ENCODE results near the gene ZNF428. TPM values are rescaled to one million over a fixed set of nuclear protein-coding genes. Genes with fewer than 3 reads are reported as not detected.
"Not testable (repeated sequence)": the region's sequence is repeated elsewhere in the genome, so short reads cannot be mapped to it uniquely, and the experiment has no call there.

Gene ZNF428
- total and polyA plus RNA-seq, 2 donors = 27.4 to 51.5 TPM

GRCh38 chr19:43635561-43635940, 16.1 kb upstream of the ZNF428 start:
- DNase-seq (ENCODE audit: extremely low spot score); H3K4me3 ChIP-seq (ENCODE audit: low read depth, low read length); H3K36me3 ChIP-seq (ENCODE audit: insufficient read depth); H3K4me1 ChIP-seq (ENCODE audit: insufficient read depth); H3K27ac ChIP-seq (ENCODE audit: low read depth): not testable (repeated sequence)
- WGBS = 41% methylated on average over 2 of the region's 2 CpGs

GRCh38 chr19:43634872-43635560, 15.6 kb upstream of the ZNF428 start:
- H3K36me3 ChIP-seq (ENCODE audit: insufficient read depth) = no peaks in the 10 kb centered on the region
- 18% methylated on average over 17 of the region's 17 CpGs for WGBS
- no peak overlapping the region for H3K27ac ChIP-seq (ENCODE audit: low read depth)
- no peak overlapping the region for H3K4me3 ChIP-seq (ENCODE audit: low read depth, low read length)
- no peak for DNase-seq (ENCODE audit: extremely low spot score)
- no peaks in the 10 kb centered on the region for H3K4me1 ChIP-seq (ENCODE audit: insufficient read depth)

GRCh38 chr19:43634506-43634871, 15.1 kb upstream of the ZNF428 start:
- 30% methylated on average over 5 of the region's 5 CpGs for WGBS
- H3K27ac ChIP-seq (ENCODE audit: low read depth) = no peak overlapping the region
- no peak overlapping the region for H3K4me3 ChIP-seq (ENCODE audit: low read depth, low read length)
- no peaks in the 10 kb centered on the region for H3K36me3 ChIP-seq (ENCODE audit: insufficient read depth)
- H3K4me1 ChIP-seq (ENCODE audit: insufficient read depth) = no peaks in the 10 kb centered on the region
- DNase-seq (ENCODE audit: extremely low spot score) = no peak

- 68% methylated on average over 5 of the region's 5 CpGs for WGBS
- Histone ChIP-seq H3K4me3 (ENCODE audit: low read depth, low read length) (no peak overlapping the region), H3K4me1 (ENCODE audit: insufficient read depth) (no peaks in the 10 kb centered on the region), H3K27ac (ENCODE audit: low read depth) (no peak overlapping the region), H3K36me3 (ENCODE audit: insufficient read depth) (no peaks in the 10 kb centered on the region)
- no peak for DNase-seq (ENCODE audit: extremely low spot score)
Measured at GRCh38 chr19:43634068-43634467, 14.6 kb upstream of the ZNF428 start.

- WGBS = 88% methylated on average over 4 of the region's 4 CpGs
- DNase-seq (ENCODE audit: extremely low spot score) = no peak
- H3K4me3 ChIP-seq (ENCODE audit: low read depth, low read length) = no peak overlapping the region
- no peaks in the 10 kb centered on the region for H3K4me1 ChIP-seq (ENCODE audit: insufficient read depth)
- no peak overlapping the region for H3K27ac ChIP-seq (ENCODE audit: low read depth)
- no peaks in the 10 kb centered on the region for H3K36me3 ChIP-seq (ENCODE audit: insufficient read depth)
Measured at GRCh38 chr19:43633520-43633919, 14.1 kb upstream of the ZNF428 start.

- Histone ChIP-seq H3K4me1 (ENCODE audit: insufficient read depth) (no peaks in the 10 kb centered on the region), H3K27ac (ENCODE audit: low read depth) (no peak overlapping the region), H3K36me3 (ENCODE audit: insufficient read depth) (no peaks in the 10 kb centered on the region), H3K4me3 (ENCODE audit: low read depth, low read length) (no peak overlapping the region)
- WGBS = 87% methylated on average over 5 of the region's 5 CpGs
- DNase-seq (ENCODE audit: extremely low spot score) = no peak
Measured at GRCh38 chr19:43631491-43631890, 12.1 kb upstream of the ZNF428 start.

GRCh38 chr19:43628646-43629326, 9.4 kb upstream of the ZNF428 start:
- Histone ChIP-seq H3K27ac (ENCODE audit: low read depth) (no peak overlapping the region), H3K4me1 (ENCODE audit: insufficient read depth) (no peaks in the 10 kb centered on the region), H3K36me3 (ENCODE audit: insufficient read depth) (no peaks in the 10 kb centered on the region), H3K4me3 (ENCODE audit: low read depth, low read length) (no peak overlapping the region)
- no peak for DNase-seq (ENCODE audit: extremely low spot score)
- WGBS = 84% methylated on average over 3 of the region's 3 CpGs

- no peak for DNase-seq (ENCODE audit: extremely low spot score)
- no peak overlapping the region for H3K27ac ChIP-seq (ENCODE audit: low read depth)
- no peaks in the 10 kb centered on the region for H3K4me1 ChIP-seq (ENCODE audit: insufficient read depth)
- no peaks in the 10 kb centered on the region for H3K36me3 ChIP-seq (ENCODE audit: insufficient read depth)
- 52% methylated on average over 17 of the region's 17 CpGs for WGBS
- no peak overlapping the region for H3K4me3 ChIP-seq (ENCODE audit: low read depth, low read length)
Measured at GRCh38 chr19:43626838-43627237, 7.4 kb upstream of the ZNF428 start.

GRCh38 chr19:43625918-43626579, 6.6 kb upstream of the ZNF428 start:
- no peak for DNase-seq (ENCODE audit: extremely low spot score)
- Histone ChIP-seq H3K4me1 (ENCODE audit: insufficient read depth) (no peaks in the 10 kb centered on the region), H3K27ac (ENCODE audit: low read depth) (no peak overlapping the region), H3K36me3 (ENCODE audit: insufficient read depth) (no peaks in the 10 kb centered on the region), H3K4me3 (ENCODE audit: low read depth, low read length) (no peak overlapping the region)
- 75% methylated on average over 32 of the region's 32 CpGs for WGBS

GRCh38 chr19:43624933-43625332, 5.5 kb upstream of the ZNF428 start:
- WGBS = 23% methylated on average over 30 of the region's 30 CpGs
- Histone ChIP-seq H3K27ac (ENCODE audit: low read depth) (no peak overlapping the region), H3K4me3 (ENCODE audit: low read depth, low read length) (no peak overlapping the region), H3K36me3 (ENCODE audit: insufficient read depth) (no peaks in the 10 kb centered on the region), H3K4me1 (ENCODE audit: insufficient read depth) (no peaks in the 10 kb centered on the region)
- no peak for DNase-seq (ENCODE audit: extremely low spot score)

- Histone ChIP-seq H3K36me3 (ENCODE audit: insufficient read depth) (no peaks in the 10 kb centered on the region), H3K27ac (ENCODE audit: low read depth) (no peak overlapping the region), H3K4me1 (ENCODE audit: insufficient read depth) (no peaks in the 10 kb centered on the region), H3K4me3 (ENCODE audit: low read depth, low read length) (no peak overlapping the region)
- WGBS = 76% methylated on average over 35 of the region's 35 CpGs
- no peak for DNase-seq (ENCODE audit: extremely low spot score)
Measured at GRCh38 chr19:43623889-43624670, 4.7 kb upstream of the ZNF428 start.

- no peaks in the 10 kb centered on the region for H3K4me1 ChIP-seq (ENCODE audit: insufficient read depth)
- no peak for DNase-seq (ENCODE audit: extremely low spot score)
- H3K27ac ChIP-seq (ENCODE audit: low read depth) = no peak overlapping the region
- WGBS = 81% methylated on average over 1 of the region's 1 CpG
- H3K36me3 ChIP-seq (ENCODE audit: insufficient read depth) = no peaks in the 10 kb centered on the region
- H3K4me3 ChIP-seq (ENCODE audit: low read depth, low read length) = no peak overlapping the region
Measured at GRCh38 chr19:43622956-43623355, 3.5 kb upstream of the ZNF428 start.

GRCh38 chr19:43622070-43622469, 2.6 kb upstream of the ZNF428 start:
- Histone ChIP-seq H3K4me3 (ENCODE audit: low read depth, low read length) (no peak overlapping the region), H3K4me1 (ENCODE audit: insufficient read depth) (no peaks in the 10 kb centered on the region), H3K27ac (ENCODE audit: low read depth) (no peak overlapping the region), H3K36me3 (ENCODE audit: insufficient read depth) (no peaks in the 10 kb centered on the region)
- DNase-seq (ENCODE audit: extremely low spot score) = no peak
- 77% methylated on average over 4 of the region's 4 CpGs for WGBS

All from urinary bladder (tissue), 4 donors.